ENCODE measurements around the gene EFHC1.

DNA sequence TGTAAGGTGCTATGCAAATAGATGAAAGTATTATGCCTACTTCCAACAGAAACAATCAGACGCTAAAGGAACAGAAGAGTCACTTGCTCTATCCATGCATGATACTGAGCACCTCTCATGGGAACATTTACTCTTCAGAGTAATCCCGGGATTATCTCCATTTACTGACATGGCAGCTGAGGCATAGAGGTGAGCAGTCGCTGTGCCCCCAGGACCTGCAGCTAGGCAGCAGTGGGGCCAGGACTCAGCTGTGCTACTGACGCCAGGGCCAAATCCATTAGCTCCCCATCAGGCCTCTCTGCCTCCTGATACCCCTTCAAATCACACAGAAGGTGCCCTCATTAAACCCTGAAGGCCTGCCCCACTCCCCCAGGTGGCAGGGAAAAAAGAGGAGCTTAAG, 104.8 kb downstream of the EFHC1 start:
- TF ChIP-seq, protein P1, sequence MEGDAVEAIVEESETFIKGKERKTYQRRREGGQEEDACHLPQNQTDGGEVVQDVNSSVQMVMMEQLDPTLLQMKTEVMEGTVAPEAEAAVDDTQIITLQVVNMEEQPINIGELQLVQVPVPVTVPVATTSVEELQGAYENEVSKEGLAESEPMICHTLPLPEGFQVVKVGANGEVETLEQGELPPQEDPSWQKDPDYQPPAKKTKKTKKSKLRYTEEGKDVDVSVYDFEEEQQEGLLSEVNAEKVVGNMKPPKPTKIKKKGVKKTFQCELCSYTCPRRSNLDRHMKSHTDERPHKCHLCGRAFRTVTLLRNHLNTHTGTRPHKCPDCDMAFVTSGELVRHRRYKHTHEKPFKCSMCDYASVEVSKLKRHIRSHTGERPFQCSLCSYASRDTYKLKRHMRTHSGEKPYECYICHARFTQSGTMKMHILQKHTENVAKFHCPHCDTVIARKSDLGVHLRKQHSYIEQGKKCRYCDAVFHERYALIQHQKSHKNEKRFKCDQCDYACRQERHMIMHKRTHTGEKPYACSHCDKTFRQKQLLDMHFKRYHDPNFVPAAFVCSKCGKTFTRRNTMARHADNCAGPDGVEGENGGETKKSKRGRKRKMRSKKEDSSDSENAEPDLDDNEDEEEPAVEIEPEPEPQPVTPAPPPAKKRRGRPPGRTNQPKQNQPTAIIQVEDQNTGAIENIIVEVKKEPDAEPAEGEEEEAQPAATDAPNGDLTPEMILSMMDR (IDR thresholded peaks at IDR 0.05) = no peak
- TF ChIP-seq POLR2A (IDR thresholded peaks at IDR 0.05) = no peak

Data from thyroid gland (tissue), 4 donors.